Neuronal stem cell (in vitro differentiated cells): ENCODE measurements around the gene CD22.

Experiments
- DNase-seq: peaks from one replicate; pipeline ENCODE4 v3.0.0-alpha.2; 2013; ENCODE audit warnings: low spot score
- H2AFZ ChIP-seq: one replicate; pipeline ENCODE4 v1.6.1; 2013; ENCODE audit warnings: mild to moderate bottlenecking, low read length, inconsistent platforms
- H2AK5ac ChIP-seq: 2 replicates; pipeline ENCODE4 v1.6.1; 2013; ENCODE audit warnings: low read depth, mild to moderate bottlenecking, inconsistent platforms, low read length, moderate library complexity, mixed read lengths
- H2BK120ac ChIP-seq: 2 replicates; pipeline ENCODE4 v1.6.1; 2013; ENCODE audit warnings: low read depth, mild to moderate bottlenecking, inconsistent platforms, low read length, moderate library complexity, mixed read lengths
- H2BK12ac ChIP-seq: one replicate; pipeline ENCODE4 v1.6.1; 2013; ENCODE audit warnings: low read length, inconsistent platforms
- H2BK15ac ChIP-seq: 2 replicates; pipeline ENCODE4 v1.6.1; 2013; ENCODE audit warnings: mild to moderate bottlenecking, low read length, inconsistent platforms, mixed read lengths
- H2BK5ac ChIP-seq: one replicate; pipeline ENCODE4 v1.6.1; 2013; ENCODE audit warnings: inconsistent platforms, mild to moderate bottlenecking, low read length, moderate library complexity
- H3K14ac ChIP-seq: one replicate; pipeline ENCODE4 v1.6.1; 2013; ENCODE audit warnings: low read length, inconsistent platforms
- H3K18ac ChIP-seq: 2 replicates; pipeline ENCODE4 v1.6.1; 2013; ENCODE audit warnings: low read length, inconsistent platforms
- H3K23ac ChIP-seq: 2 replicates; pipeline ENCODE4 v1.6.1; 2013; ENCODE audit warnings: low read depth, mild to moderate bottlenecking, mixed read lengths, low read length, inconsistent platforms; ENCODE audit not compliant: poor library complexity
- H3K27ac ChIP-seq: replicated peaks from 3 replicates; pipeline ENCODE4 v1.5.1; 2013; ENCODE audit warnings: low read length, inconsistent platforms
- H3K27me3 ChIP-seq, 3 experiments: 2 replicates each; pipeline ENCODE4 v1.6.1; 2013; ENCODE audit warnings: low read length in 3 of 3, mild to moderate bottlenecking in 2 of 3, inconsistent platforms in 1 of 3, low read depth in 1 of 3, mixed read lengths in 1 of 3, moderate library complexity in 1 of 3; ENCODE audit not compliant: control insufficient read depth in 3 of 3, insufficient read depth in 3 of 3
- H3K36me3 ChIP-seq, 2 donors: replicated peaks in 1 of 2; 2 replicates each; pipeline ENCODE4 v1.6.1; 2013; ENCODE audit warnings: low read length in 2 of 2; ENCODE audit not compliant: control insufficient read depth in 2 of 2, insufficient read depth in 2 of 2
- H3K4ac ChIP-seq: 2 replicates; pipeline ENCODE4 v1.6.1; 2013; ENCODE audit warnings: inconsistent platforms, mild to moderate bottlenecking, low read length, moderate library complexity
- H3K4me1 ChIP-seq, 2 donors: 1 replicate in 1 of 2; 2 replicates in 1 of 2; pipeline ENCODE4 v1.6.1; 2013; ENCODE audit warnings: low read length in 2 of 2, low read depth in 1 of 2; ENCODE audit not compliant: control insufficient read depth in 2 of 2, insufficient read depth in 1 of 2
- H3K4me2 ChIP-seq: one replicate; pipeline ENCODE4 v1.6.1; 2013; ENCODE audit warnings: mild to moderate bottlenecking, low read length, inconsistent platforms; ENCODE audit not compliant: insufficient read depth, poor library complexity, severe bottlenecking
- H3K4me3 ChIP-seq, 2 donors: 2 replicates each; pipeline ENCODE4 v1.5.1; 2013; ENCODE audit warnings: low read length in 2 of 2, mild to moderate bottlenecking in 2 of 2, inconsistent platforms in 1 of 2, moderate library complexity in 1 of 2
- H3K79me1 ChIP-seq: one replicate; pipeline ENCODE4 v1.6.1; 2013; ENCODE audit warnings: low read depth, mild to moderate bottlenecking, inconsistent platforms, low read length, moderate library complexity
- H3K9ac ChIP-seq: one replicate; pipeline ENCODE4 v1.6.1; 2013; ENCODE audit warnings: mild to moderate bottlenecking, low read depth, low read length, inconsistent platforms; ENCODE audit not compliant: poor library complexity
- H3K9me3 ChIP-seq, 2 donors: replicated peaks in 1 of 2; 2 replicates each; pipeline versions ENCODE3 to v1.6.1; 2013; ENCODE audit warnings: low read length in 2 of 2, mild to moderate bottlenecking in 2 of 2, inconsistent platforms in 1 of 2, low read depth in 1 of 2, mixed read lengths in 1 of 2, moderate library complexity in 1 of 2; ENCODE audit not compliant: control insufficient read depth in 2 of 2, insufficient read depth in 1 of 2
- H4K8ac ChIP-seq: one replicate; pipeline ENCODE4 v1.6.1; 2013; ENCODE audit warnings: low read depth, mild to moderate bottlenecking, inconsistent platforms, low read length, moderate library complexity
- H4K91ac ChIP-seq: one replicate; pipeline ENCODE4 v1.6.1; 2013; ENCODE audit warnings: low read length, low read depth, mild to moderate bottlenecking, inconsistent platforms; ENCODE audit not compliant: poor library complexity
- WGBS, 2 donors: extraction: QIAGEN DNeasy Blood & Tissue Kit; methylation state at CpG; one replicate each; pipeline ENCODE4 v1.1.7; 2013; ENCODE audit warnings: missing lambda C conversion rate in 2 of 2, mixed read lengths in 1 of 2; ENCODE audit not compliant: insufficient read length in 2 of 2, insufficient replicate concordance in 1 of 2; ENCODE audit errors: extremely low coverage in 2 of 2; 5-methylcytosine and 5-hydroxymethylcytosine counted together

Gene CD22

GRCh38 chr19:35299523-35300338, 29.3 kb upstream of the CD22 start:
- Histone ChIP-seq H4K8ac (no peak overlapping the region), H3K27me3 (peaks cover 0 to 10% (median 4%) of the 10 kb centered on the region in 3 experiments), H3K36me3 (peaks cover 0 to 3% of the 10 kb centered on the region in 2 donors), H2BK120ac (peak overlapping the region; percentile 84), H3K4me1 (no peaks in the 10 kb centered on the region), H3K9ac (no peak overlapping the region), H4K91ac (no peak overlapping the region), H3K4ac (no peak overlapping the region), H3K9me3 (peaks cover 0 to 12% of the 10 kb centered on the region in 2 donors), H3K4me2 (no peak overlapping the region), H2BK15ac (peak overlapping the region; percentile 9), H3K27ac (no peak overlapping the region), H3K14ac (peak overlapping the region; percentile 49), H2BK5ac (no peak overlapping the region), H3K79me1 (peaks cover 10% of the 10 kb centered on the region), H3K23ac (peak overlapping the region; percentile 92), H2BK12ac (peak overlapping the region; percentile 34), H3K18ac (peak overlapping the region; percentile 67), H3K4me3 (peak overlapping the region in 1 of 2 donors; percentile 19), H2AK5ac (peak overlapping the region; percentile 82), H2AFZ (no peak overlapping the region)
- no peak for DNase-seq
- WGBS, 2 donors: no CpG with 5 or more reads among the region's 55 CpGs

GRCh38 chr19:35300339-35300649, 28.7 kb upstream of the CD22 start:
- H2BK15ac ChIP-seq: no peak overlapping the region
- peak overlapping the region; percentile 82 for H2AK5ac ChIP-seq
- no peak for DNase-seq
- H3K36me3 ChIP-seq: peaks cover 0 to 3% of the 10 kb centered on the region in 2 donors
- peaks cover 0 to 12% of the 10 kb centered on the region in 2 donors for H3K9me3 ChIP-seq
- no peak overlapping the region for H3K9ac ChIP-seq
- no peak overlapping the region for H3K4ac ChIP-seq
- H2AFZ ChIP-seq: no peak overlapping the region
- no peak overlapping the region for H3K4me2 ChIP-seq
- no peak overlapping the region for H2BK5ac ChIP-seq
- H3K27ac ChIP-seq: no peak overlapping the region
- peaks cover 10% of the 10 kb centered on the region for H3K79me1 ChIP-seq
- H3K4me1 ChIP-seq: no peaks in the 10 kb centered on the region
- no CpG with 5 or more reads among the region's 10 CpGs for WGBS, 2 donors
- peak overlapping the region; percentile 34 for H2BK12ac ChIP-seq
- H3K27me3 ChIP-seq: peaks cover 0 to 10% (median 4%) of the 10 kb centered on the region in 3 experiments
- peak overlapping the region in 1 of 2 donors; percentile 19 for H3K4me3 ChIP-seq
- H4K8ac ChIP-seq: no peak overlapping the region
- H3K23ac ChIP-seq: no peak overlapping the region
- H2BK120ac ChIP-seq: peak overlapping the region; percentile 84
- peak overlapping the region; percentile 49 for H3K14ac ChIP-seq
- peak overlapping the region; percentile 15 for H3K18ac ChIP-seq
- no peak overlapping the region for H4K91ac ChIP-seq

- H2BK15ac ChIP-seq: no peak overlapping the region
- no peak overlapping the region for H3K27ac ChIP-seq
- WGBS, 2 donors: 100% methylated on average over 1 of the region's 2 CpGs; no CpG with 5 or more reads in 1 of the 2 donors
- no peak overlapping the region for H3K9ac ChIP-seq
- peaks cover 0 to 1% of the 10 kb centered on the region in 2 donors for H3K4me1 ChIP-seq
- no peak for DNase-seq
- H4K91ac ChIP-seq: no peak overlapping the region
- H3K9me3 ChIP-seq: peaks cover 0 to 14% of the 10 kb centered on the region in 2 donors
- no peak overlapping the region for H3K4ac ChIP-seq
- no peak overlapping the region for H2AK5ac ChIP-seq
- no peak overlapping the region for H2BK12ac ChIP-seq
- no peak overlapping the region for H2AFZ ChIP-seq
- no peak overlapping the region for H3K14ac ChIP-seq
- H4K8ac ChIP-seq: no peak overlapping the region
- peaks cover 0 to 10% (median 0%) of the 10 kb centered on the region in 3 experiments for H3K27me3 ChIP-seq
- H3K4me2 ChIP-seq: no peak overlapping the region
- H3K79me1 ChIP-seq: peaks cover 8% of the 10 kb centered on the region
- H3K18ac ChIP-seq: no peak overlapping the region
- H3K4me3 ChIP-seq: no peak overlapping the region
- no peak overlapping the region for H3K23ac ChIP-seq
- no peak overlapping the region for H2BK5ac ChIP-seq
- peaks cover 0 to 3% of the 10 kb centered on the region in 2 donors for H3K36me3 ChIP-seq
- H2BK120ac ChIP-seq: no peak overlapping the region
Measured at GRCh38 chr19:35301961-35302360, 27.0 kb upstream of the CD22 start.

- H3K4me1 ChIP-seq: peaks cover 0 to 1% of the 10 kb centered on the region in 2 donors
- no peak overlapping the region for H4K91ac ChIP-seq
- H3K79me1 ChIP-seq: peaks cover 4% of the 10 kb centered on the region
- DNase-seq: no peak
- no peak overlapping the region for H2BK15ac ChIP-seq
- H2AK5ac ChIP-seq: no peak overlapping the region
- no peak overlapping the region for H3K9ac ChIP-seq
- no peak overlapping the region for H3K27ac ChIP-seq
- WGBS, 2 donors: no CpG with 5 or more reads among the region's 16 CpGs
- peaks cover 0 to 3% of the 10 kb centered on the region in 2 donors for H3K36me3 ChIP-seq
- H2BK5ac ChIP-seq: no peak overlapping the region
- H3K4ac ChIP-seq: no peak overlapping the region
- no peak overlapping the region for H3K4me3 ChIP-seq
- H3K14ac ChIP-seq: peak overlapping the region; percentile 4
- H2BK120ac ChIP-seq: no peak overlapping the region
- peaks cover 0 to 14% of the 10 kb centered on the region in 2 donors for H3K9me3 ChIP-seq
- H2BK12ac ChIP-seq: peak overlapping the region; percentile 75
- peaks cover 0 to 6% (median 0%) of the 10 kb centered on the region in 3 experiments for H3K27me3 ChIP-seq
- H4K8ac ChIP-seq: no peak overlapping the region
- no peak overlapping the region for H3K4me2 ChIP-seq
- H2AFZ ChIP-seq: no peak overlapping the region
- H3K18ac ChIP-seq: no peak overlapping the region
- H3K23ac ChIP-seq: peak overlapping the region; percentile 67
Measured at GRCh38 chr19:35302446-35302845, 26.5 kb upstream of the CD22 start.
